ENCODE results near the gene SAMD8. TPM values are rescaled to one million over a fixed set of nuclear protein-coding genes. Genes with fewer than 3 reads are reported as not detected.
A peak's percentile ranks its signal among the peaks of the same experiment; 100 is the strongest.
"Not testable (repeated sequence)": the region's sequence is repeated elsewhere in the genome, so short reads cannot be mapped to it uniquely, and the experiment has no call there.

Gene SAMD8
- polyA plus RNA-seq, 12 donors = 8.9 to 18.5 (median 13.5) TPM; not detected in 1

- DNase-seq = no peak
Observed at GRCh38 chr10:75105576-75106197, 5.8 kb upstream of the SAMD8 start.

GRCh38 chr10:75106242-75106641 lies 5.2 kb upstream of the SAMD8 start:
- DNase-seq = no peak

- DNase-seq = not testable (repeated sequence)
Observed at GRCh38 chr10:75106891-75107290, 4.6 kb upstream of the SAMD8 start.

GRCh38 chr10:75107756-75108683 lies 3.4 kb upstream of the SAMD8 start:
- DNase-seq = no peak

- DNase-seq = no peak
Observed at GRCh38 chr10:75108684-75109458, 2.6 kb upstream of the SAMD8 start.

- DNase-seq = no peak
Observed at GRCh38 chr10:75109459-75109778, 2.0 kb upstream of the SAMD8 start.

- no peak for DNase-seq
Observed at GRCh38 chr10:75110006-75110632, 1.3 kb upstream of the SAMD8 start.

- DNase-seq = peak; percentile 64
Observed at GRCh38 chr10:75111907-75112679, 637 bp downstream of the SAMD8 start.

GRCh38 chr10:75115137-75115536 lies 3.7 kb downstream of the SAMD8 start:
- no peak for DNase-seq

- DNase-seq = not testable (repeated sequence)
Observed at GRCh38 chr10:75116941-75117775, 5.7 kb downstream of the SAMD8 start.

GRCh38 chr10:75117995-75118394 lies 6.5 kb downstream of the SAMD8 start:
- DNase-seq = peak; percentile 52

GRCh38 chr10:75119444-75120066 lies 8.1 kb downstream of the SAMD8 start:
- DNase-seq = not testable (repeated sequence)

- DNase-seq = no peak
Observed at GRCh38 chr10:75121322-75121721, 9.9 kb downstream of the SAMD8 start.

GRCh38 chr10:75122505-75122904 lies 11.0 kb downstream of the SAMD8 start:
- no peak for DNase-seq

- DNase-seq = no peak
Observed at GRCh38 chr10:75123088-75123682, 11.7 kb downstream of the SAMD8 start.

GRCh38 chr10:75126277-75126676 lies 14.8 kb downstream of the SAMD8 start:
- DNase-seq = no peak

- DNase-seq = no peak
Observed at GRCh38 chr10:75127471-75127870, 16.0 kb downstream of the SAMD8 start.

GRCh38 chr10:75128985-75129384 lies 17.5 kb downstream of the SAMD8 start:
- DNase-seq = not testable (repeated sequence)

- DNase-seq = no peak
Observed at GRCh38 chr10:75129537-75129936, 18.1 kb downstream of the SAMD8 start.

Measured in muscle of arm (tissue), 12 donors.